GM12874 (cell line): Measurements from ENCODE around the gene C19orf85.

ENCODE experiments used
- CTCF ChIP-seq: IDR thresholded peaks from 2 replicates; pipeline ENCODE4 v1.5.1; 2011; ENCODE audit warnings: low read depth, mild to moderate bottlenecking, control low read depth, low read length, moderate library complexity; ENCODE audit not compliant: insufficient read depth

Gene C19orf85

GRCh38 chr19:55464662-55465054, at the start of gene C19orf85:
Gene C19orf85 (minus strand): TSS chr19:55464751. CDS start chr19:55464554, 197 bp downstream.
- TF ChIP-seq CTCF, result no peak

- TF ChIP-seq CTCF, result no peak
Measured at GRCh38 chr19:55508120-55508519, 43.6 kb upstream of the C19orf85 start.

- no peak for TF ChIP-seq CTCF
Measured at GRCh38 chr19:55504981-55505380, 40.4 kb upstream of the C19orf85 start.

GRCh38 chr19:55504252-55504603, 39.7 kb upstream of the C19orf85 start:
- no peak for TF ChIP-seq CTCF

- peak; percentile 98 for TF ChIP-seq CTCF
Measured at GRCh38 chr19:55503502-55504251, 39.1 kb upstream of the C19orf85 start.

- no peak for TF ChIP-seq CTCF
Measured at GRCh38 chr19:55503157-55503501, 38.6 kb upstream of the C19orf85 start.

GRCh38 chr19:55502197-55502952, 37.8 kb upstream of the C19orf85 start:
- TF ChIP-seq CTCF, result no peak
